ENCODE data around the gene CHURC1.

GRCh38 chr14:64880221-64881121 is 33.8 kb upstream of the CHURC1 start:
- TF ChIP-seq EZH2 (IDR thresholded peaks at IDR 0.05; ENCODE audit: insufficient read depth, poor library complexity, severe bottlenecking) (peak; percentile 48), EZH2phosphoT487 (IDR thresholded peaks at IDR 0.05; ENCODE audit: insufficient read depth, low read depth) (no peak)

Data from GM23248 (cell line).